GM23338 (cell line): ENCODE results near the gene LTA4H. TPM values are rescaled to one million over a fixed set of nuclear protein-coding genes. Genes with fewer than 3 reads are reported as not detected.

Experiments
- ATAC-seq: fragments of 200-7000 bp; cut with Tn5 transposase; 3 replicates; pipeline ENCODE4 v1.9.1; 2020
- DNase-seq: peaks from one replicate; pipeline ENCODE4 v3.0.0-alpha.2; 2015; ENCODE audit warnings: low spot score
- H2AFZ ChIP-seq: fragments of 200-600 bp; sonication (generic); 2 replicates; pipeline ENCODE4 v1.8.0; 2016; ENCODE audit warnings: antibody characterized with exemption, mild to moderate bottlenecking, moderate library complexity
- H3F3A ChIP-seq: fragments of 200-600 bp; sonication (generic); replicated peaks from 2 replicates; pipeline ENCODE4 v1.8.0; 2017; ENCODE audit warnings: antibody characterized with exemption, mixed run types, low read depth
- H3K27ac ChIP-seq: fragments of 200-600 bp; sonication (generic); 2 replicates; pipeline ENCODE4 v1.6.1; 2016; ENCODE audit warnings: low read depth
- H3K27me3 ChIP-seq: fragments of 200-600 bp; sonication (generic); 2 replicates; pipeline ENCODE4 v1.8.0; 2016; ENCODE audit warnings: mild to moderate bottlenecking, mixed run types, moderate library complexity; ENCODE audit not compliant: insufficient read depth
- H3K36me3 ChIP-seq: fragments of 200-600 bp; sonication (generic); 2 replicates; pipeline ENCODE4 v1.8.0; 2016; ENCODE audit warnings: mild to moderate bottlenecking; ENCODE audit not compliant: insufficient read depth
- H3K4me1 ChIP-seq: fragments of 200-600 bp; sonication (generic); 2 replicates; pipeline ENCODE4 v1.8.0; 2016; ENCODE audit warnings: mild to moderate bottlenecking, moderate library complexity; ENCODE audit not compliant: insufficient read depth
- H3K4me2 ChIP-seq: fragments of 200-600 bp; sonication (generic); 2 replicates; pipeline ENCODE4 v1.7.1; 2017; ENCODE audit warnings: mixed run types
- H3K4me3 ChIP-seq: fragments of 200-600 bp; sonication (generic); 2 replicates; pipeline ENCODE4 v1.6.1; 2016; ENCODE audit warnings: mixed run types
- H3K79me2 ChIP-seq: fragments of 200-600 bp; sonication (generic); replicated peaks from 2 replicates; pipeline ENCODE4 v1.8.0; 2017; ENCODE audit warnings: mild to moderate bottlenecking; ENCODE audit not compliant: insufficient read depth
- H3K9me2 ChIP-seq: fragments of 200-600 bp; sonication (generic); 2 replicates; pipeline ENCODE4 v1.8.0; 2017; ENCODE audit not compliant: insufficient read depth
- H4K20me1 ChIP-seq: fragments of 200-600 bp; sonication (generic); replicated peaks from 2 replicates; pipeline ENCODE4 v1.8.0; 2017; ENCODE audit warnings: mild to moderate bottlenecking; ENCODE audit not compliant: insufficient read depth
- H3K27ac Mint-ChIP-seq: 2 replicates; pipeline ENCODE4 v1.8.0; 2020; ENCODE audit warnings: inconsistent platforms, mild to moderate bottlenecking, moderate library complexity, mixed read lengths
- H3K27me3 Mint-ChIP-seq: 3 replicates; pipeline ENCODE4 v1.8.0; 2022; ENCODE audit warnings: low read depth, mild to moderate bottlenecking, moderate library complexity, mixed read lengths, inconsistent platforms; ENCODE audit not compliant: insufficient read depth, poor library complexity
- H3K36me3 Mint-ChIP-seq: 3 replicates; pipeline ENCODE4 v1.8.0; 2021; ENCODE audit warnings: low read depth, mild to moderate bottlenecking, inconsistent platforms, moderate library complexity, mixed read lengths
- H3K4me1 Mint-ChIP-seq: 3 replicates; pipeline ENCODE4 v1.8.0; 2020; ENCODE audit warnings: mild to moderate bottlenecking, inconsistent platforms, mixed read lengths
- H3K4me3 Mint-ChIP-seq: 3 replicates; pipeline ENCODE4 v1.8.0; 2021; ENCODE audit warnings: moderate library complexity, mild to moderate bottlenecking, inconsistent platforms, mixed read lengths
- H3K9me3 Mint-ChIP-seq: 3 replicates; pipeline ENCODE4 v1.8.0; 2020; ENCODE audit warnings: moderate library complexity, mild to moderate bottlenecking, inconsistent platforms, mixed read lengths
- ZNF114 ChIP-seq: fragments of 250-450 bp; sonication (Bioruptor Pico); IDR thresholded peaks from 2 replicates; pipeline ENCODE4 v1.5.0; 2020; ENCODE audit warnings: mild to moderate bottlenecking, moderate library complexity
- polyA plus RNA-seq: library from polyadenylated mRNA; unstranded; fragments of >200 nt; fragmentation: Nextera tagmentation; extraction: Ambion mirVana; gene quantifications from 2 replicates; pipeline ENCODE4 v1.2.1, GENCODE V29; 2016
- total RNA-seq: library from RNA; depleted of rRNA; stranded (reverse); fragments of >200 nt; shearing (Covaris generic); gene quantifications from 2 replicates; pipeline ENCODE4 v1.2.3, GENCODE V29; 2014
- TF ChIP-seq, protein P1 (sequence below): IDR thresholded peaks from 2 replicates; pipeline ENCODE4 v1.6.1; 2016; ENCODE audit warnings: antibody characterized with exemption
- TF ChIP-seq, protein P2 (sequence below), 2 experiments: fragments of 200-600 bp in 1 of 2; sonication (generic) in 1 of 2; conservative IDR thresholded peaks; 2 replicates each; pipeline versions ENCODE4 v1.5.1 to v1.6.1; 2016 to 2017; ENCODE audit warnings: antibody characterized with exemption in 2 of 2, low read depth in 2 of 2, mild to moderate bottlenecking in 2 of 2, moderate library complexity in 1 of 2

The LTA4H gene
- total and polyA plus RNA-seq, 2 experiments from 2014 or later, result 84.4 to 189 TPM

- H3F3A ChIP-seq, result no peaks in the 10 kb centered on the region
- no peaks in the 10 kb centered on the region for H3K27me3 ChIP-seq
- no peak overlapping the region for H2AFZ ChIP-seq
- H3K36me3 ChIP-seq, result peaks cover 21% of the 10 kb centered on the region
- H3K27ac ChIP-seq, result no peak overlapping the region
- H3K4me1 Mint-ChIP-seq, result peaks cover 8% of the 10 kb centered on the region
- no peak overlapping the region for H3K4me2 ChIP-seq
- no peaks in the 10 kb centered on the region for H3K79me2 ChIP-seq
- peaks cover 3% of the 10 kb centered on the region; the same call in 1 of the 2 replicates for H4K20me1 ChIP-seq
- peaks cover 2% of the 10 kb centered on the region for H3K27me3 Mint-ChIP-seq
- no peak for ATAC-seq
- H3K9me2 ChIP-seq, result no peaks in the 10 kb centered on the region
- peaks cover 17% of the 10 kb centered on the region; the same call in 2 of the 3 replicates for H3K36me3 Mint-ChIP-seq
- no peaks in the 10 kb centered on the region for H3K4me1 ChIP-seq
- no peak overlapping the region for H3K4me3 Mint-ChIP-seq
- no peak overlapping the region for H3K4me3 ChIP-seq
- H3K9me3 Mint-ChIP-seq, result no peaks in the 10 kb centered on the region
- TF ChIP-seq, protein P1, sequence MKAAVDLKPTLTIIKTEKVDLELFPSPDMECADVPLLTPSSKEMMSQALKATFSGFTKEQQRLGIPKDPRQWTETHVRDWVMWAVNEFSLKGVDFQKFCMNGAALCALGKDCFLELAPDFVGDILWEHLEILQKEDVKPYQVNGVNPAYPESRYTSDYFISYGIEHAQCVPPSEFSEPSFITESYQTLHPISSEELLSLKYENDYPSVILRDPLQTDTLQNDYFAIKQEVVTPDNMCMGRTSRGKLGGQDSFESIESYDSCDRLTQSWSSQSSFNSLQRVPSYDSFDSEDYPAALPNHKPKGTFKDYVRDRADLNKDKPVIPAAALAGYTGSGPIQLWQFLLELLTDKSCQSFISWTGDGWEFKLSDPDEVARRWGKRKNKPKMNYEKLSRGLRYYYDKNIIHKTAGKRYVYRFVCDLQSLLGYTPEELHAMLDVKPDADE, result no peak
- TF ChIP-seq, protein P2, sequence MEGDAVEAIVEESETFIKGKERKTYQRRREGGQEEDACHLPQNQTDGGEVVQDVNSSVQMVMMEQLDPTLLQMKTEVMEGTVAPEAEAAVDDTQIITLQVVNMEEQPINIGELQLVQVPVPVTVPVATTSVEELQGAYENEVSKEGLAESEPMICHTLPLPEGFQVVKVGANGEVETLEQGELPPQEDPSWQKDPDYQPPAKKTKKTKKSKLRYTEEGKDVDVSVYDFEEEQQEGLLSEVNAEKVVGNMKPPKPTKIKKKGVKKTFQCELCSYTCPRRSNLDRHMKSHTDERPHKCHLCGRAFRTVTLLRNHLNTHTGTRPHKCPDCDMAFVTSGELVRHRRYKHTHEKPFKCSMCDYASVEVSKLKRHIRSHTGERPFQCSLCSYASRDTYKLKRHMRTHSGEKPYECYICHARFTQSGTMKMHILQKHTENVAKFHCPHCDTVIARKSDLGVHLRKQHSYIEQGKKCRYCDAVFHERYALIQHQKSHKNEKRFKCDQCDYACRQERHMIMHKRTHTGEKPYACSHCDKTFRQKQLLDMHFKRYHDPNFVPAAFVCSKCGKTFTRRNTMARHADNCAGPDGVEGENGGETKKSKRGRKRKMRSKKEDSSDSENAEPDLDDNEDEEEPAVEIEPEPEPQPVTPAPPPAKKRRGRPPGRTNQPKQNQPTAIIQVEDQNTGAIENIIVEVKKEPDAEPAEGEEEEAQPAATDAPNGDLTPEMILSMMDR (conservative IDR thresholded peaks at IDR 0.05; ENCODE audit: low read depth in 2 of 2), result peak in 1 of 2 experiments; percentile 20; a peak in 1 of 4 replicates
- no peak for DNase-seq
- no peak overlapping the region for H3K27ac Mint-ChIP-seq
Observed at GRCh38 chr12:95999484-95999883, 35.9 kb downstream of the LTA4H start.

- H3K36me3 ChIP-seq, result peaks cover 17% of the 10 kb centered on the region
- H3K27me3 ChIP-seq, result no peaks in the 10 kb centered on the region
- H3K9me2 ChIP-seq, result no peaks in the 10 kb centered on the region
- no peak for TF ChIP-seq ZNF114
- TF ChIP-seq, protein P2 (conservative IDR thresholded peaks at IDR 0.05; ENCODE audit: low read depth in 2 of 2), result peak; percentile 80 to 94
- peaks cover 3% of the 10 kb centered on the region; the same call in 1 of the 2 replicates for H4K20me1 ChIP-seq
- DNase-seq (peak; percentile 91), ATAC-seq (peak; percentile 98)
- H3K79me2 ChIP-seq, result no peaks in the 10 kb centered on the region
- H3K4me2 ChIP-seq, result no peak overlapping the region
- no peak overlapping the region for H3K27ac ChIP-seq
- H3K4me1 Mint-ChIP-seq, result peaks cover 8% of the 10 kb centered on the region
- no peak overlapping the region for H2AFZ ChIP-seq
- peaks cover 14% of the 10 kb centered on the region; the same call in 2 of the 3 replicates for H3K36me3 Mint-ChIP-seq
- no peaks in the 10 kb centered on the region for H3K4me1 ChIP-seq
- no peaks in the 10 kb centered on the region for H3K9me3 Mint-ChIP-seq
- no peaks in the 10 kb centered on the region for H3F3A ChIP-seq
- H3K4me3 Mint-ChIP-seq, result no peak overlapping the region; the same call in 2 of the 3 replicates
- H3K27ac Mint-ChIP-seq, result no peak overlapping the region
- no peak overlapping the region for H3K4me3 ChIP-seq
- peaks cover 2% of the 10 kb centered on the region for H3K27me3 Mint-ChIP-seq
Observed at GRCh38 chr12:95998611-95999286, 36.6 kb downstream of the LTA4H start.
